Measurements from ENCODE around the gene POC5.

- TF ChIP-seq YY1 (IDR thresholded peaks at IDR 0.05; ENCODE audit: insufficient read depth, insufficient read length) (no peak), SUZ12 (IDR thresholded peaks at IDR 0.05; ENCODE audit: extremely low read depth, insufficient read depth, insufficient read length) (no peak)
Measured at GRCh38 chr5:75651575-75652238, 65.5 kb downstream of the POC5 start.
